Erythroblast (primary cell): ENCODE measurements around the gene PIGA.

ENCODE experiments used
- GATA1 ChIP-seq: IDR thresholded peaks from 2 replicates; pipeline ENCODE4 v1.6.1; 2011; ENCODE audit warnings: low read depth, mild to moderate bottlenecking, control low read depth, low read length, moderate library complexity
- POLR2A ChIP-seq: IDR thresholded peaks from 2 replicates; pipeline ENCODE4 v1.6.1; 2011; ENCODE audit warnings: mild to moderate bottlenecking, low read length

GRCh38 chrX:15314472-15314871, 20.9 kb downstream of the PIGA start:
- TF ChIP-seq POLR2A, result no peak
- no peak for TF ChIP-seq GATA1
